GM19328 (cell line): ENCODE data around the gene HPD.
A peak's percentile ranks its signal among the peaks of the same experiment; 100 is the strongest.
"Not testable (repeated sequence)": the region's sequence is repeated elsewhere in the genome, so short reads cannot be mapped to it uniquely, and the experiment has no call there.

Source experiments
- ATAC-seq: cut with Tn5 transposase; IDR thresholded peaks from one replicate; pipeline ENCODE4 v1.9.1; 2021; ENCODE audit warnings: mild to moderate bottlenecking, moderate library complexity; ENCODE audit not compliant: unreplicated experiment

HPD gene

DNA sequence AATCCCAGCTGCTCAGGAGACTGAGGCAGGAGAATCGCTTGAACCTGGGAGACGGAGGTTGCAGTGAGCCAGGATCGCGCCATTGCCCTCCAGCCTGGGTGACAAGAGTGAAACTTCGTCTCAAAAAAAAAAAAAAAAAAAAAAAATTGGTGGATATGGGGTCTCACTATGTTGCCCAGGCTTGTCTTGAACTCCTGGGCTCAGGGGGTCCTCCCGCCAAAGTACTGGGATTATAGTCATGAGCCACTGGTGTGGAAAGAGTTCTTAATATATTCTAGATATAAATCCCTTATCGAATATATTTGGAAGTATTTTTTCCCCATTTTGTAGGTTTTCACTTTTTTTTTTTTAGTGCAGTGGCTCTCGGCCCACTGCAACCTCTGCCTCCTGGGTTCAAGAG, 10.6 kb upstream of the HPD start:
- ATAC-seq: not testable (repeated sequence)

DNA sequence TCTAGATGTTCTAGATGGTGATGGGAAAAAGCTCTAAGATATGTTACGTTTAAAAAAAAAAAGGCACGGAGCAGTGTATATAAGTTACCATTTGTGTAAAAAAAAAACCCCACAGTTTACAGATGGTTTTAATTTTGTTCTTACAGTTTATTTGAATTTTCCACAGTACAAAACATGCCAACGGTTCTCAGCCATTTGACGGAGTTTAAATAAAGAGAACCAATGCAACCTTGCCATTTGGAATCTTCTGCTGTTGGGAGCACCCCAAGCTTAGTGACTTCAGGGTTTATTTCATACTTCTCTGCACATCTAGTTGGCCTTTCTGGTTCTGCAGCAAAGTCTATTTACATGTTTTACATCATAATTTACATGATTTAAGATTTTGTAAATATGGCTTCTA, 7.7 kb upstream of the HPD start:
- no peak for ATAC-seq

DNA sequence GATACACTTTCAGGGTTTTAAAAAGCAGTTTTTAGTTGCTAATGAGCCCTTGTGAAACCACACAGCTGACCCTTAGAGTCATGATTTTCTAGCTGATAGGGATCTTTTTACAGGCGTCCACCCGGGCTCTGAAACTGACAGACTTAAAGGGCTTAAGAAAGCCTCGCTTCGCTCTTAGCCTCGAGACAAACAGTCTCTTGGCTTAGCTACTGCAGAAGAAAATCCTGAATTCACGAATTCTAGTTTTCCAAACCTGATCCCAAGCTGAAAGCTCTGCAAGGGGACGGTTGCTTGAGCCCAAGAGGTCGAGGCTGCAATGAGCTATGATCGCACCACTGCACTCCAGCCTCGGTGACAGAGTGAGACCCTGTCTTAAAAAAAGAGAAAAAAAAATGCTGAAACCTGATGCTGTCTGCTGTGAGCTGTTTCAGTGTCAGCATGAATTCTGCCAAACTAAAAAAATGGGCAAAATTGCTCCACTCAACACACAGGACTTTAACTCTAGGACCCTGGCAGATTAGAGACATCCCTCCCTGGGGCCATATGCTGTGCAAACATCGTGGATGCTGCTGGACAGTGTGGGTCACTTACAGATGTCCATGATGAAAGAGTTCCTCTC, 3.1 kb upstream of the HPD start:
- no peak for ATAC-seq

DNA sequence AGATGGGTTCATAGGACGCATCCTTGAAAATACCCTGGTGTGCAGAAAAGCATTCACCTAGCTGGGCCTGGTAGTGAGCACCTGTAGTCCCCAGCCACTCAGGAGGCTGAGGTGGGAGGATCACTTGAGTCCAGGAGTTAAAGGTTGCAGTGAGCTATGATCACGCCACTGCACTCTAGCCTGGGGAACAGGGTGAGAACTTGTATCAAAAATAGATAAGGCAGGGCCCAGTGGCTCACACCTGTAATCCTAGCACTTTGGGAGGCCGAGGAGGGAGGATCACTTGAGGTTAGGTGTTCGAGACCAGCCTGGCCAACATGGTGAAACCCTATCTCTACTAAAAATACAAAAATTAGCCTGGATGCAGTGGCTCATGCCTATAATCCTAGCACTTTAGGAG, 2.0 kb upstream of the HPD start:
- not testable (repeated sequence) for ATAC-seq

GRCh38 chr12:121860257-121860656, 1.6 kb upstream of the HPD start:
- no peak for ATAC-seq

DNA sequence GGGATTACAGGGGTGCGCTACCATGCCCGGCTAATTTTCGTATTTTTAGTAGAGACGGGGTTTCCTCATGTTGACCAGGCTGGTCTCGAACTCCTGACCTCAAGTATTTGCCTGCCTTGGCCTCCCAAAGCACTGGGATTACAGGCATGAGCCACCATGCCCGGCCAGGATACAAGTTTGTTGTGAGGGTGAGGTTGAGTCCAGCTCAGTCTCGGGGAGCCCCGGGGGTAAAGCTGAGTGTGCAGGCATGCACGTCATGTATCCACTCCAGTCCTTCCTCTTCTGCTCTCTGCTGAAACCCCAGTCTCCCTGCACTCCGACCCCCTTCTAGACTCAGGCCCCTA, 369 bp downstream of the HPD start:
- ATAC-seq: no peak

DNA sequence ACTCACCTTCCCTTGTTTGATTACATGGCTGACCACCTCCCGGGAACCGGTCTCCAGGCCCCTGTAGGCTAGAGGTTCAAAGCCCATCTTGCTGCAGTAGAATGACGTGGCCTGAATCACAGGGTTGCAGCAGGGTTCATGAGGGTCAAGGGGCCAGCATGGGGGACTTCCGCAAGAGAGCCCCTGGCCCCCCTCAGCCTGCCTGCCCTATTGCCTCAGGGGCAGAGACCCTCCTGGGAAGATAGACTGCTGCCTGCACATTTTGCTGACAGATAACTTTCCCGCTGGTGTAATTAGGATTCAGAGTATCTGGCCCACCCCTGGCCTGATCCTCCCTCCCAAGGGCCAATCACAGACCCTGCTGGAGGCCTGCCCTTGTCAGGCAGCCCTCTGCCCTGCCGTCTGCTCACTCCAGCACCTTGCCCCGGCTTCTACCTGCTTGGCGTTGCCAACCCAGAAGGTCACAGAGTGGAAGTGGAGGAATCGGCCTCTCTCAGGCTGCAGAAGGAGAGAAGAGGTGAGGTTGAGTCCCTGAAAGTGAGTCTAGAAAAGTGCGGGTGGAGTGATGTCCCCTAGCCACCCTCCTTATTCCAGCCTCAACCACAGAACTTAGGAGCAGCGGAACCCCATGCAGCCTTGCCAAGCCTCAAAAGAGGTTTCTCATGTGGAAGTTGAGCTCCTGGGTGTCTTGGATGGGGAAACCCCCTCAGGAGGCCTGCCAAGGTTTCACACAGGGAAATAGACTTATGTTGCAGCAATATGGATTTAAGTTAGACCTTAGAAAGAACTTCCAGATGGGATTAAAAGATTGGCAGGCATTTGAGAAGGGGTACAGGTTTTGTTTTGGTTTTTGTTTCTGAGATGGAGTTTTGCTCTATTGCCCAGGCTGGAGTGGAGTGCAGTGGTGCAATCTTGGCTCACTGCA, 1.1 kb downstream of the HPD start:
- no peak for ATAC-seq

- ATAC-seq: not testable (repeated sequence)
Measured at GRCh38 chr12:121852392-121852791, 6.3 kb downstream of the HPD start.

DNA sequence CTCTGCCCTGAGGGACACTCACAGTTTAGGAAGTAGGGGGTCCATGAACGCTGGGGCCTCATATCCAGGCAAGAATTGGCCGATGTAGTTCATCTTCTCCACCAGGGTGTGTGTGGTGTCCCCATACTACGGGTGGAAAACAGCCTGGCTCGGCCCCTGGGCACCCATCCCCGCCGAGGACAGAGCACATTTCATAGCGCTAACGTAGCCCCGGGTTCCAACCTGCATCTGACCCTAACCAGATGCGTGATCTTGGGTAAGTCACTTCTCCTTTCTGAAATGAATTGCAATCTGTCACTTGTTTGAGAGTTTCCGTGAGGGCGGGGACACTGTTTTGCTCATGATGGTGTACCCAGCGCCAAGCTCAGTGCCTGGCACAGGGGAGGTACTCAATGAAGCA, 9.0 kb downstream of the HPD start:
- ATAC-seq: no peak

DNA sequence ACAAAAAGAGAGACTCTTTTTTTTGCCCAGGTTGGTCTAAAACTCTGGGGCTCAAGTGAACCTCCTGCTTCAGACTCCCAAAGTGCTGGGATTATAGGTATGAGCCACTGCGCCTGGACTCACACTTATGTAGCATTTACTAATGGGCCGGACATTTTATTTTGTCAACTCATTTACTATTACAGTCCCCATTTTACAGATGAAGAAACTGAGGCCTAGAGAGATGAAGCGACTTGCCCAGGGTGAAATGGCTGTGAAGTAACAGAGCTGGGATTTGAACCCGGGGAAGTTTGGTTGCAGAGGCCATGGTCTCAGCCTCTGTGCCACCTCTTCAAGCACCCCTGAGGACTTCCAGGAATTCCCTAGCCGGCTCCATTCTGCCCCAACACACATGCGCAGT, 9.4 kb downstream of the HPD start:
- ATAC-seq: no peak

DNA sequence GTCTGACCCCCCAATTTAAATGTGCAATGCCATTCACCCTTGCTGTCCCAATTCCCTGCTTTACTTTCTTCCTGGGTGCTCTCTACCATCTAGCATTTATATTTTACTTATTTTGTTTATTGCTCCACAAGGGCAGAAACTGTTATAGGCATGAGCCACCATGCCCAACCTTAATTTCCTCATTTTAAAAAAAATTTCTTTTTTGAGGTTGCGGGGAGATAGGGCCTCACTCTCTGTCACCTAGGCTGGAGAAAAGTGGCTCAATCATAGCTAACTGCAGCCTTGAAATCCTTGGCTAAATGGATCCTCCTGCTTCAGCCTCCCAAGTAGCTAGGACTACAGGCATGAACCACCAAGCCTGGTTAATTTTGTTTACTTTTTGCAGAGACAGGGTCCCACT, 13.0 kb downstream of the HPD start:
- no peak for ATAC-seq

- ATAC-seq: no peak
Measured at GRCh38 chr12:121843236-121843982, 15.2 kb downstream of the HPD start.

- ATAC-seq: no peak
Measured at GRCh38 chr12:121839993-121840761, 18.5 kb downstream of the HPD start.

GRCh38 chr12:121839106-121839992, 19.3 kb downstream of the HPD start:
- peak; percentile 87 for ATAC-seq

DNA sequence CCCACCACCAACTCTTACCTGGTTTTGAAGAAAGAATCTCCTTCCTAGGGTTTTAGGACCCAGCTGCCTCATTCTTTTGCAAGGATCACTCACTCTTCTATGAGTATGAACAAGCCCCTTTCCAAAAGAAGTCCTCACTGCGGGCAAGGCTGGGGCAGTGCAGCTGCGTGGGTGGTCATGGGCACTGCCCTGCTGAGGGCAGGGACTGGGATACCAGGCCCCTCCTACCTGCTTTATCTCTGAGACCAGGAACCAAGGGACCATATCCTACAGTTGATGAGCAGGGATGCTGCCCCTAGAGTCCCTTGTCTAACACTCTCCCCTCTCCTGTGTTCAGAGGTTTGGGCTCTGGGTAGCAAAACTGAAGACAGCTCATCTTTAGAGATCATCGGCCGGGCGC, 20.5 kb downstream of the HPD start:
- ATAC-seq: no peak

DNA sequence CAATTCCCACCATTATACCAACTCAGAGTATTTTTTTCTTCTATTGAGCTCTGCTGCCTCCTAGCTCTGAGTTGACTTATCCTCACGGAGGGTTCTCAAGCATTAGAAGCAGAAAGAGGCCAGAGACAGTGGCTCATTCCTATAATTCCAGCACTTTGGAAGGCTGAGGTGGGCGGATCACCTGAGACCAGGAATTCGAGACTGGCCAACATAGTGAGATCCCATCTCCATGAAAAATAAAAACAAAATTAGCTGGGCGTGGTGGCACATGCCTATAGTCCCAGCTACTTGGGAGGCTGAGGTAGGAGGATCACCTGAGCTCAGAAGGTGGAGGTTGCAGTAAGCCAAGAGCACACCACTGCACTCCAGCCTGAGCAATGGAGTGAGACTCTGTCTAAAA, 21.0 kb downstream of the HPD start:
- ATAC-seq: no peak

- no peak for ATAC-seq
Measured at GRCh38 chr12:121831571-121832245, 27.0 kb downstream of the HPD start.

DNA sequence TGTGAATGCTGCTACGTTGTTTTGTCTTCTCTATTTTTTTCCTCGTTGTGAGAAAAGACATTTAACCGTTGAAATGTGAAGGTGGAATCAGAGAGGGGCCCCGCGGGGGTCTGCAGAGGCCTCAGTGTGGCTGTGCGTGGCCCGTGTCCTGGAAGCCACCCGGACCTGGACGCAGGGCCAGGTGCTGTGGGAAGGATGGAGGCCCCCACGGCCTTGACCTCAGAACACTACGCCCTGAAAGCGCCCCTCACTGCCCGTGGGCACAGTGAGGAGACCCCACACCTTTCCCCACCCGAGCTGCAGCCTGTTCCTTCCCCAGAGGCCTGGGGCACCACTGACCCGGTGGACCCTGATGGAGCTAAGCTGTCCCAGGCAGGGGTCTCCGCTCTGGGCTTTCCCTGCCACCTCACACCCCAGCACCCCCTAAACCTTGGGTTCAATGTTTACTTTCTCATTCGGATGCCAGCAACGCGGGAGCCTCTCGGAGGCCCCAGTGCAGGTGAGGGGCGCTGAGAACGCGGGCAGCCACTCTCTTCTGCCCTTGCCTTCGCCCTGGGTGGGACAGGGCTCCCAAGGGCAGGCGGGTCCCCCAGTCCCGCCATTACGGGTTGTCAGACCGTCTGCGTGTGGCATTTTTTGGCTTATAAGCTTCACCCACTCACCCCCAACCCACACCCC, 27.9 kb downstream of the HPD start:
- ATAC-seq: no peak

- ATAC-seq: no peak
Measured at GRCh38 chr12:121830134-121830533, 28.5 kb downstream of the HPD start.
